Subcutaneous adipose tissue (tissue), 4 donors: ENCODE results near the gene ZNF384. TPM values are rescaled to one million over a fixed set of nuclear protein-coding genes. Genes with fewer than 3 reads are reported as not detected.

ENCODE experiments used
- total RNA-seq, 4 donors: library from RNA; depleted of rRNA; stranded (reverse); fragments of >200 nt; gene quantifications; one replicate each; pipeline ENCODE4 v1.1.0, GENCODE V29; 2016
- TF ChIP-seq, protein P1 (sequence below): fragments of 450-650 bp; IDR thresholded peaks from one replicate; pipeline ENCODE4 v1.5.1; 2016; ENCODE audit warnings: low read depth, mild to moderate bottlenecking, control low read depth, antibody characterized with exemption, moderate library complexity

The ZNF384 gene
- total RNA-seq, 4 donors from 2014 or later = 21.8 to 34.9 (median 25.4) TPM

DNA sequence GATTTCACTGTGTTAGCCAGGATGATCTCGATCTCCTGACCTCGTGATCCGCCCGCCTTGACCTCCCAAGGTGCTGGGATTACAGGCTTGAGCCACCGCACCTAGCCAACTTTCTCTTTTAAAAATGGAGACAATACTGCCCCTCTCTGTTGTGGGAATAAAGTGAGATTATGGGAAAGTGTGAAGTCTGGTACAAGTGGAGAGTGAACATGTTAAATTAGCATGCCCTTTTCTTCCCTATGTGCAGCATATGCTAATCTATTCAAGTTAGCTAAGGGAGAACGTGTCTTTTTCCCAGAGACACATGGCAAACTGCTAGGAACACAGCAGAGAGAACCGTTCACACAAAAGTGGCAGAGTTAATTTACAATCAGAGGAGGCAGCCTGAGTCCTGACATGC lies 36.2 kb upstream of the ZNF384 start:
- TF ChIP-seq, protein P1, sequence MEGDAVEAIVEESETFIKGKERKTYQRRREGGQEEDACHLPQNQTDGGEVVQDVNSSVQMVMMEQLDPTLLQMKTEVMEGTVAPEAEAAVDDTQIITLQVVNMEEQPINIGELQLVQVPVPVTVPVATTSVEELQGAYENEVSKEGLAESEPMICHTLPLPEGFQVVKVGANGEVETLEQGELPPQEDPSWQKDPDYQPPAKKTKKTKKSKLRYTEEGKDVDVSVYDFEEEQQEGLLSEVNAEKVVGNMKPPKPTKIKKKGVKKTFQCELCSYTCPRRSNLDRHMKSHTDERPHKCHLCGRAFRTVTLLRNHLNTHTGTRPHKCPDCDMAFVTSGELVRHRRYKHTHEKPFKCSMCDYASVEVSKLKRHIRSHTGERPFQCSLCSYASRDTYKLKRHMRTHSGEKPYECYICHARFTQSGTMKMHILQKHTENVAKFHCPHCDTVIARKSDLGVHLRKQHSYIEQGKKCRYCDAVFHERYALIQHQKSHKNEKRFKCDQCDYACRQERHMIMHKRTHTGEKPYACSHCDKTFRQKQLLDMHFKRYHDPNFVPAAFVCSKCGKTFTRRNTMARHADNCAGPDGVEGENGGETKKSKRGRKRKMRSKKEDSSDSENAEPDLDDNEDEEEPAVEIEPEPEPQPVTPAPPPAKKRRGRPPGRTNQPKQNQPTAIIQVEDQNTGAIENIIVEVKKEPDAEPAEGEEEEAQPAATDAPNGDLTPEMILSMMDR = no peak

DNA sequence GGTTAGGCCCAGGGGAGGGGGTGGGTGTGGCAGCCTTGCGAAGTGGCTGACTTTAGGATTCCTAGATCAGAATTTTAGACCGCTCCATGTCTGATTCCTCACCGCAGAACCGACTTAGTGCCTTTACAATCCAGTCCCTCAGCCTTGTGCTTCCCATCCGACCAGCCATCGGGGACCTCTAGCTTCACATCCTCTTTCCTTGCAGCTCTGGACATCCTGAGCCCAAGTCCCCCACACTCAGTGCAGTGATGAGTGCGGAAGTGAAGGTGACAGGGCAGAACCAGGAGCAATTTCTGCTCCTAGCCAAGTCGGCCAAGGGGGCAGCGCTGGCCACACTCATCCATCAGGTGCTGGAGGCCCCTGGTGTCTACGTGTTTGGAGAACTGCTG lies 35.2 kb upstream of the ZNF384 start:
- TF ChIP-seq, protein P1 = no peak

DNA sequence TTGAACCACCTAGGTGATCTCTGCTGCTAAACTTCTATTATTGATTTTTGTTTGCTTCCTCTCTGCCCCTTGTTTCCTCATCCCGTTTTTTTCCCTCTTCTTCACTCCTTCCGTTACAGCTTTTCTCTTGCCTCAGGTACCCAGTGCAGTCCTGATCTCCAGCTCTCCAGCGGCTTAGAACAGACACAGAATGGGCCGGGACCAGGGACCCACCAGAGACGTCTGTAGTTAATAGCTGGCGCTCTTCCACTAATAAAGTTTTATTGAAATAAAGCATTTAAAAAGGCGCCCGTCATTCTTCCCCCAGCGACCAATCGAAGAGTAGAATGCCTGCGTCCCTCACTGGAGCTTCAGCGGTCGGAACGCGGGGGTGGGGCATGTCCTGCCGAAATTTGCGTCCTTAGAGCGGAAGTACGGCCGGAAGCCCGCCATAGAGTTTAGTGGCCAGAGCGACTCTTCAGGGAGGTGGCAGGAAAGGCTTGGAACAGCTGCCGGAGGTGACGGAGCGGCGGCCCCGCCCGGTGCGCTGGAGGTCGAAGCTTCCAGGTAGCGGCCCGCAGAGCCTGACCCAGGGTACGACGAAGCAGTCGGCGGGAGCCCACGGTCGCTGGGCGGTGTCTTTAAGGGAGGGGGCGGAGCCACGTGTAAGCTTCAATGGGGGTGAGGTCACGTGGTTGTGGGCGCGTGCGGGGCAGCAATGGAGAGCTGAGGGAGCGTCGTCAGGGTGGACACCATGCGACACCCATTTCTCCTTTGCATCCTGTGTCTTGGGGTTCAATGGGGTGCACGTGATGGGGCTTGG lies 34.6 kb upstream of the ZNF384 start, which contains the start of gene COPS7A:
Gene COPS7A, plus strand, starts transcription at position 440 of the 802 bp plus-strand sequence. CDS start 611 bp downstream, outside the sequence.
- TF ChIP-seq, protein P1 = no peak

DNA sequence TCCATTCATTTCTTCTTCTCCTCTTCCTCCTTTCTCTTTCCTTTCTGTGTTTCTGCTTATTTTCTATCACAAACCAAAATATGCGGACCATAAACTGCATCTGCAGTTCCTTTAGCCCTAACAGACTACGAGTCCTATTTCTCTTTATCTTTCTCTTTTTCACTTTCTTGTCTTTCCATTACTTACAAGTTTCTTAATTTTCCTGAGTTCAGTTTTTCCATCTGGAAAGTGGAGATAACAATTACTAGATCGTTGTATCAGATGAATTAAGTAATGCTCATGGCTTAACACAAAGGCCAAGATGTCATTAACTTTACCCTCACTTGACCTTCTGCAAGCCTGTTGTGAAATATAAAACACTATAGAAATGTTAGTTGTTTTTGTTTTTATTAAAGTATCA lies 33.7 kb upstream of the ZNF384 start:
- TF ChIP-seq, protein P1 = no peak

DNA sequence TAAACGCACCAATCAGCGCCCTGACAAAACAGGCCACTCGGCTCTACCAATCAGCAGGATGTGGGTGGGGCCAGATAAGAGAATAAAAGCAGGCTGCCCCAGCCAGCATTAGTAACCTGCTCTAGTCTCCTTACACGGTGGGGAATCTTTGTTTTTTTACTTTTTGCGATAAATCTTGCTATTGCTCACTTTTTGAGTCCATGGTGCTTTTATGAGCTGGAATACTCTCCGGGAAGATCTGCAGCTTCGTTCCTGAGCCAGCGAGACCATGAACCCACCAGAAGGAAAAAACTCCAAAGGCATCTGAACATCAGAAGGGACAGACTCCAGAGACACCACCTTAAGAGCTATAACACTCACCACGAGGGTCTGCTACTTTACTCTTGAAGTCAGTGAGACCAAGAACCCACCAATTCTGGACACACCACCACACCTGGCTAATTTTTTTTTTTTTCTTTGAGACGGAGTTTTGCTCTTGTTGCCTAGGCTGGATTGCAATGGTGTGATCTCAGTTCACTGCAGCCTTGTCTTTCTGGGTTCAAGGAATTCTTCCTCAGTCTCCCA lies 27.8 kb upstream of the ZNF384 start:
- TF ChIP-seq, protein P1 = no peak

DNA sequence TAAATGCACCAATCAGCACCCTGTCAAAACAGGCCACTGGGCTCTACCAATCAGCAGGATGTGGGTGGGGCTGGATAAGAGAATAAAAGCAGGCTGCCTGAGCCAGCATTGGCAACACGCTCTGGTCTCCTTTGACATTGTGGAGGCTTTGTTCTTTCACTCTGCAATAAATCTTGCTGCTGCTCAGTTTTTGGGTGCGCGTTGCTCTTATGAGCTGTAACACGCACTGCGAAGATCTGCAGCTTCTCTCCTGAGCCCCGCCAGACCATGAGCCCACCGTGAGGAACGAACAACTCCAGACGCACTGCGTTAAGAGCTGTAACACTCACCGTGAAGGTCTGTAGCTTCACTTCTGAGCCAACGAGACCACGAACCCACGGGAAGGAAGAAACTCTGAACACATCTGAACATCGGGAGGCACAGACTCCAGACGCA lies 19.8 kb upstream of the ZNF384 start:
- TF ChIP-seq, protein P1 = no peak

DNA sequence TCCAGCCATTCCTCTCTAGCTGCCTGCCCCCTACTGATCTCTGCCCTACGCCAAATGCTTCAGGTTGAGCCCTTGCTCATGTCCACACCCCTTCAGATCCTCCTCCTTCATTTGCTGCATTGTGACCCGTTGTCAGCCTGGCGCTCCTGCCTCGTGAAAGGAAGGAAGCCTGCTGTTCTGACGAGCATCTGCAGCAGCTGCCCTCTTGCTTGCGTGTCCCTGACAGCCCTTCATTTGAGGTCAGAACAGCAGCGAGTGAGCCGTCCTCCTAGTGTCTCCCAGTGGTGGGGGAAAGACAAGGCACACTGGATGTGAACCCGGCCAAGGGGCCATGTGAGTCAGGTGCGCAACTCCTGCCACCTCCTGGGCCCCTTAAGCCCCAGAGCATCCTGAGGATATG lies 14.5 kb upstream of the ZNF384 start:
- TF ChIP-seq, protein P1 = no peak
